ENCODE results near the gene LRIT1.

Gene LRIT1

DNA sequence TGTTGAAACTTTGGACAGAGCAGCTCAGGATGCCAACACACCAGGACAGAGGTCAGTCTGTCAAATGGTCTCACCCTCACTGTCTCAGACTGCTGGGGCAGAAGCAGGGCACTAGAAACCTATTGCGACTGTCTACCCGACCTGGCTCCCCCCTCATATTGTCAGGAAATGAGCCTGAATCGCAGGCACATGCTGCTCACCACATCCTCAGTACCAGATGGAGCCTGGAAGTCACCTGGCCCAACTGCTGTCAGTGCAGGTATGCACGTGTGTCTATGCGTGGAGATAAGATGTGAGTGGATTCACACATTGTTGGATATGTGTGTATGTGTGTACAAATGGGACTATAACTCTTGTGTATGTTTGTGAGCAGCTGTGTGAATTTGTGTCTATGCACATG is 50.2 kb downstream of the LRIT1 start:
- no peak for DNase-seq

DNA sequence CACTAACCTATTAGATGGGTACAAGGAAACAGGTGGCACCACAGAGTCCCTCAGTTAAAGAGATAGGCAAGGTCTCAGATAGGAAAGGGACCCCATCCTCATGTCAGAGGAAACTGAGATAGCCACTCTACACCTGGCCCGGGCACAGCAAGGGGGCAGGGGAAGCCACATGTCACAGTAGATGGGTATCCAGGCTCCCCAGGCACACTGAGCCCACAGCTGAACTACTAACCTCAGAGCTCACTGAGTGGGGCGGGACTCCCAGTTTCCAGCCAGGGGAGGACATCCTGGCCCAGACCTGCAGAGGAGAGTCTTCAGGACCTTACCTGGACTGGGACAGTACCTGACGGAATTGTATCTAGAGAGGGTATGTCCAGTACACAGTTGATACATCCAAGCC is 50.7 kb downstream of the LRIT1 start:
- no peak for DNase-seq

GRCh38 chr10:84188815-84189214 is 52.5 kb downstream of the LRIT1 start:
- no peak for DNase-seq

DNA sequence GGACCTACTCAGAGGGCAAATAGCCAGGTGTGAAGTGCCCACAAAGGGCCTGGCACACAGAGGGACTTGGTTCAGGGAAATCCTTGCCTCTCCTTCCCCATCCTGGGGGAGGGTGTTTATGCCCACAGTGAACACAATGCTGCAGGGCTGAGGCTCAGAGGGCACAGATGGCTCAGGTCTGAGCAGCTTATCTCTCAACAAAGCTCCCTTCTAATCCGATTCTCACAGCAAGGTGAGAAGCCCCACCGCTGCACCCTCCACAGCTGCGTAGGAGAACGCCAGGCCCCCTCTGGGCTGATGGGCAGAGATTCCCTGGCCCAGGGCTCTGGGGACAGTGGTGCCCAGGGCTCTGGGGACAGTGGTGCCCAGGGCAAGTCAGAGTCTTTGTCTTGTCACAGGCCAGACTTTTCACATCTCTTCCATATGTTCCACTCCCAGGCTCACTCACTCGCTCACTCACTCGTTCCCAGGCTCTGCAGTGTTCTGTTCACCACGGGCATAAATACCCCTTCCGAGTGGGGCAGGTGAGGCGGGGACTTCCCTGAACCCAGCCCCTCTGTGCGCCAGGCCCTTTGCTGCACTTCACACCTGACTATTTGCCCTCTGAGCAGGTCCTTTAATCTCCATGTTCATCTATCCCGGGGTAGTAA is 55.7 kb downstream of the LRIT1 start:
- no peak for DNase-seq

GRCh38 chr10:84184517-84184916 is 56.8 kb downstream of the LRIT1 start:
- no peak for DNase-seq

- DNase-seq: no peak
Measured at GRCh38 chr10:84181631-84182030, 59.7 kb downstream of the LRIT1 start.
